ENCODE measurements around the gene FALEC. TPM values are rescaled to one million over a fixed set of nuclear protein-coding genes. Genes with fewer than 3 reads are reported as not detected.
"Not testable (repeated sequence)": the region's sequence is repeated elsewhere in the genome, so short reads cannot be mapped to it uniquely, and the experiment has no call there.

The FALEC gene
- total RNA-seq, 1 experiment from 2014 or later = not detected

- no peak for DNase-seq (ENCODE audit: low spot score)
Observed at GRCh38 chr1:150558761-150559655, 43.5 kb downstream of the FALEC start.

GRCh38 chr1:150559656-150560010 is 44.1 kb downstream of the FALEC start:
- DNase-seq (ENCODE audit: low spot score) = no peak

GRCh38 chr1:150560011-150560438 is 44.5 kb downstream of the FALEC start:
- DNase-seq (ENCODE audit: low spot score) = peak; percentile 57

- peak; percentile 82 for DNase-seq (ENCODE audit: low spot score)
Observed at GRCh38 chr1:150560576-150561253, 45.2 kb downstream of the FALEC start.

GRCh38 chr1:150561254-150561973 is 45.9 kb downstream of the FALEC start:
- peak; percentile 98 for DNase-seq (ENCODE audit: low spot score)

DNA sequence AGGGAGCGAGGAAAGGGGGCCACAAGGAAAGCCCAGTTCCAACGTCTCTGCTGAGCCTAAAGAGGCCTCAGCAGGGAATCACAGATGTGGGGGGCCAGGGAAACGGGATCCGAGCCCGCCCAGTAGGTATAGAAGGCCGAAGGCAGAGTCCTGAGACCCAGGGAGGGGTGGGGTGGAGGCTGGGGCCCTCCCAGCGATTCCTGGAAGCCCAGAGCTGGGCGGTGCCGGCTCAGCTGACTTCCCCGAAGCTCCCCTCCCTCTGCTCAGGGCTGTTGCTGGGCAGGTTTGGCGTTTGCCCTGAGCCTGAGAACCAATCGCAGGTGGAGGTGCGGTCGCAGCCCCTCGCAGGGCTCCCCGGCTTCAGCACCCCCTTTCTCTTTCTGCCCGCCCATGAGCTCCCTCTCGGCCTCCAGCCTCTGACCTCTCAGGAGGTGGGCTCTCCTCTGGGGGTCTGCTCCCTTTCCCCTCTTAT is 46.5 kb downstream of the FALEC start:
- peak; percentile 93 for DNase-seq (ENCODE audit: low spot score)

- no peak for DNase-seq (ENCODE audit: low spot score)
Observed at GRCh38 chr1:150562446-150563339, 47.1 kb downstream of the FALEC start.

GRCh38 chr1:150563340-150564038 is 47.9 kb downstream of the FALEC start:
- peak; percentile 49 for DNase-seq (ENCODE audit: low spot score)

DNA sequence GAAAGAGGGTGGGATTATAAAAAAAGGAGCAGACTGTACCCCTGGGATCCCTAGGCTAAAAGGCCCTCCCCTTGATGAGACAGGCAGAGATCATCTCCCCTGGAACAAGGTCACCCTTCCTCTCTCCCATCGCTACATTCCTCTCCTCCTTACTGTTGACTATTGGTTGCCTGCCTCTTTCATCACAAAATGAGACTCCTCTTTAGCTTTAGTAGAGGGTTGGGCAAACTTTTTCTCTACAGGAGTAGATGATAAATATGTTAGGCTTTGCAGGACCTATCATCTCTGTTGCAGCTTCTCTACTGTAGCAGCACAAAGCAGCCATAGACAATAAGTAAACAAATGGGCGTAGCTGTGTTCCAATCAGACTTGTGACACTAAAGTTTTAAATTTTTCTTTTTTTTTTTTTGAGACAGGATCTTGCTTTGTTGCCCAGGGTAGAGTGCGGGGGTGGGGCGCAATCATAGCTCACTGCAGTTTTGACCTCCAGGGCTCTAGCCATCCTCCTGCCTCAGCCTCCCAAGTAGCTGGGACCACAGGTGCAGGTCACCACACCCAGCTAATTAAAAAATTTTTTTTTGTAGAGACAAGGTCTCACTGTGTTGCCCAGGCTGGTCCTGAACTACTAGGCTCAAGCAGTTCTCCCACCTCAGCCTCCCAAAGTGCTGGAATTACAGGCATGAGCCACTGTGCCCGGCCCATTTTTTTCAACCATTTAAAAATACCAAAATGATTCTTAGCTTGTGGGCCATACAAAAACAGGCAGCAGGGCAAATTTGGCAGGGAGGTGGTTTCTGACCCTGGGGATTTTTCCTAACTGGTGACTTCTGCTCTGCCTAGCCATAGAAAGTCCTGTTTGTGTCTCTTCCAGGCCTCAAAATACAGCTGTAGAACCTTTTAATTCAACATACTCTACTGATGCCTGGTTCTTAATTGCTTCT is 48.8 kb downstream of the FALEC start:
- DNase-seq (ENCODE audit: low spot score) = no peak

DNA sequence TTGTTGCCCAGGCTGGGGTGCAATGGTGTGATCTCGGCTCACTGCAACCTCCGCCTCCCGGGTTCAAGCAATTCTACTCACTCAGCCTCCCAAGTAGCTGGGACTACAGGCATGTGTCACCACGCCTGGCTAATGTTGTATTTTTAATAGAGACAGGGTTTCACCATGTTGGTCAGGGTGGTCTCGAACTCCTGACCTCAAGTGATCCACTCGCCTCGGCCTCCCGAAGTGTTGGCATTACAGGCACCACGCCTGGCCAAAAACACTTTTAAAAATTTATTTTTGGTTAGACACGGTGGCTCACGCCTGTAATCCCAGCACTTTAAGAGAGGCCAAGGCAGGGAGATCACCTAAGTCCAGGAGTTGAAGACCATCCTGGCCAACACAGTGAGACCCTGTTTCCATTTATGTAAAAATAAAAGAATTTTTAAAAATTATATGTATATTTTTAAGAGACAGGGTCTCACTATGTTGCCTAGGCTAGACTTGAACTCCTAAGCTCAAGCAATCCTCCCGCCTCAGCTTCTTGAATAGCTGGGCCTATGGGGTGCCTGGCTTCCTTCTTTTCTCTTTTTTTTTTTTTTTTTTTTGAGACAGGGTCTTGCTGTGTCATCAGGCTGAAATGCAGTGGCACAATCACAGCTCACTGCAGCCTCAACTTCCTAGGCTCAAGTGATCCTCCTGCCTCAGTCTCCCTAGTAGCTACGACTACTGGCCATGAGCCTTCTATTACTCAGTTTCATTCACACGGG is 49.9 kb downstream of the FALEC start:
- not testable (repeated sequence) for DNase-seq (ENCODE audit: low spot score)

DNA sequence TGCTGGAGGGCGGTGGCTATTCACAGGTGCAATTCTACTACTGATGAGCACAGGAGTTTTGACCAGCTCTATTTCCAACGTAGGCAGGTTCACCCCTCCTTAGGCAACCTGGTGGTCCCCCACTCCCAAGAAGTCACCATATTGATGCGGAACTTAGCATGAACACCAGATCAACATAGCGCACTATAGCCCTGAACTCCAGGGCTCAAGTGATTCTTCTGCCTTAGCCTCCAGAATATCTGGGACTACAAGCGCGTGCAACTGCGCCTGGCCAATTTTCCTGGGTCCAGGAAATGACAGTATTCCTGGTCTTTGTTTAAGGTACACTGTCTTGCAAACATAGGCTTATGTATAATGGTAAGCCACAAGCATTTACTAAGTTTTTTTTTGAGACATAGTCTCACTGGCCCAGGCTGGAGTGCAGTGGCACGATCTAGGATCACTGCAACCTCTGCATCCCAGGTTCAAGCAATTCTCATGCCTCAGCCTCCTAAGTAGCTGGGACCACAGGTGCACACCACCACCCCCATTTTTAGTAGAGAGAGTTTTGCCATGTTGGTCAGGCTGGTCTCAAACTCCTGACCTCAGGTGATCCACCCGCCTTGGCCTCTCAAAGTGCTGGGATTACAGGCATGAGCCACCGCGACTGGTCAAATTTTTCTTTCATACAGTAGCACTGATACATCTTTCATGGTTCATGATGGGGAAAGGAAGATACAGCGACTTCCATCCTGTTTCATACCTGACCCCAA is 51.2 kb downstream of the FALEC start:
- DNase-seq (ENCODE audit: low spot score) = no peak

GRCh38 chr1:150567341-150567716 is 51.8 kb downstream of the FALEC start:
- peak; percentile 2 for DNase-seq (ENCODE audit: low spot score)

GRCh38 chr1:150567717-150568593 is 52.4 kb downstream of the FALEC start:
- DNase-seq (ENCODE audit: low spot score) = peak; percentile 96

DNA sequence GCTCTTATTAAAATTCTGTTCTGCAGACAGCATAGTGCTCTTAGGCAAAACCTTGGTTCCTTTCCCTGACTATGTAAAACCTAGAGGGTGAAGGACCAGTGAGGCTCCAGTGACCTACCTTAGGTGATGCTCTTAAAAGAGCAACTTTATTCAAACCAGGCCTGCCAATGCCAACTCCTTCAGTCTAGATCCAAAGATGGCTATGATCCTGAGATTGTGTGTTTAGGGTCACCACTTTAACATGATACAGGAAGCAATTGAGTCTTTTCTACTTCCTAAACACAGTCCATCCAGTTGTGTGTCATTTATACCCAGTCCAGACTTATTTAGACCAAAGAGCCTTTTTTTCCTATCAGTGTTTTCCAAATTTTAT is 53.0 kb downstream of the FALEC start:
- no peak for DNase-seq (ENCODE audit: low spot score)

- DNase-seq (ENCODE audit: low spot score) = peak; percentile 12
Observed at GRCh38 chr1:150572918-150573647, 57.5 kb downstream of the FALEC start.

DNA sequence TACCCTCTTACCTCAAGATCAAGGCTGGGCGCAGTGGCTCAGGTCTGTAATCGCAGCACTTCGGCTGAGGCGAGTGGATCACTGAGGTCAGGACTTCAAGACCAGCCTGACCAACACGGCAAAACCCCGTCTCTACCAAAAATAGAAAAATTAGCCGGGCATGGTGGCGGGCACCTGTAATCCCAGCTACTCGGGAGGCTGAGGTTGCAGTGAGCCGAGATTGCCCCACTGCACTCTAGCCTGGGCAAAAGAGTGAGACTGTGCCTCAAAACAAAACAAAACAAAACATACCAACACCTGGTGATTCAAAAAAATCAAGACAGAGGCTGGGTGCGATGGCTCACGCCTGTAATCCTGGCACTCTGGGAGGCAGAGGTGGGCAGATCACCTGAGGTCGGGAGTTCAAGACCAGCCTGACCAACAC is 58.1 kb downstream of the FALEC start:
- DNase-seq (ENCODE audit: low spot score) = peak; percentile 10
